HG03095 (cell line): ENCODE data around the gene PMEPA1.

Source experiments
- ATAC-seq: cut with Tn5 transposase; IDR thresholded peaks from one replicate; pipeline ENCODE4 v1.9.1; 2021; ENCODE audit warnings: moderate library complexity; ENCODE audit not compliant: unreplicated experiment

The PMEPA1 gene

GRCh38 chr20:57712341-57712740 is 2.5 kb upstream of the PMEPA1 start:
- no peak for ATAC-seq

GRCh38 chr20:57711826-57712225 is 2.0 kb upstream of the PMEPA1 start:
- no peak for ATAC-seq

DNA sequence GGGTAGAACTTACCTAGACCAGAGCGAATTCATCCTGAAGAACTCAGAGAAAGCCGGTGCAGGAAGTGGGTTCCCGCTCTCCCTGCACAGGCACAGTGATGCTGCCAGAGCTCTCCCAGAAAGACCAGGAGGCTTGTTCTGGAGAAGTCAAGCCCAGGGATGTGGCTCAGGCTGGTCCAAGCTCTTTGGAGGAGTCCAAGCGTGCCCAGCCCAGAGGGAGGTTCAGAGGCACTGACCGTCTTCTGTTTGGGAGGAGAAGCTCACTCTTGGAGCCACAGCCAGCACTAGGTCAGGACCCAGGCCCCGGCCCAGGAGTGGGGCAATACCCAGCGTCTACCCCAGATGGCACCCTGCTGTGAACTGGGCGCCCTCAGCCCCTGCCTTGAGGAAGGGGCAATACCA is 1.5 kb upstream of the PMEPA1 start:
- ATAC-seq, result no peak

DNA sequence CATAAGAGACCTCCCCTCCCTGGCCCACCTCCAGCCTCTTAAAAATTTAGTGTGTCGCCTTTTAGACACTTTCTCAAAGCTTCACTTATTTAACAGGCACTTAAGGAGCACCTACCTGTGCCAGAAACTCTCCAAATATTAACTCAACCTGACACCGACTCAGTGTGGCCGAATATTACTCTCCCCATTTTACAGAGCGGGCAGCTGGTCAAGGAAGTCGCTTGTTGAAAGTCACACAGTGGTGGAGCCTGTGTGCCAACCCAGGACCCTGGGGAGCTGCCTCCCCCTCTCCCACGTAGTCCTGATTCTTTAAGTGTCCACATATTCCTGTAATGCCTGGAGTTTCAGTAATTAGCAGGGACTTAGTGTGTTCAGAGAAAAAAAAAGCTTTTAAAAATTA is 1.0 kb upstream of the PMEPA1 start:
- no peak for ATAC-seq

DNA sequence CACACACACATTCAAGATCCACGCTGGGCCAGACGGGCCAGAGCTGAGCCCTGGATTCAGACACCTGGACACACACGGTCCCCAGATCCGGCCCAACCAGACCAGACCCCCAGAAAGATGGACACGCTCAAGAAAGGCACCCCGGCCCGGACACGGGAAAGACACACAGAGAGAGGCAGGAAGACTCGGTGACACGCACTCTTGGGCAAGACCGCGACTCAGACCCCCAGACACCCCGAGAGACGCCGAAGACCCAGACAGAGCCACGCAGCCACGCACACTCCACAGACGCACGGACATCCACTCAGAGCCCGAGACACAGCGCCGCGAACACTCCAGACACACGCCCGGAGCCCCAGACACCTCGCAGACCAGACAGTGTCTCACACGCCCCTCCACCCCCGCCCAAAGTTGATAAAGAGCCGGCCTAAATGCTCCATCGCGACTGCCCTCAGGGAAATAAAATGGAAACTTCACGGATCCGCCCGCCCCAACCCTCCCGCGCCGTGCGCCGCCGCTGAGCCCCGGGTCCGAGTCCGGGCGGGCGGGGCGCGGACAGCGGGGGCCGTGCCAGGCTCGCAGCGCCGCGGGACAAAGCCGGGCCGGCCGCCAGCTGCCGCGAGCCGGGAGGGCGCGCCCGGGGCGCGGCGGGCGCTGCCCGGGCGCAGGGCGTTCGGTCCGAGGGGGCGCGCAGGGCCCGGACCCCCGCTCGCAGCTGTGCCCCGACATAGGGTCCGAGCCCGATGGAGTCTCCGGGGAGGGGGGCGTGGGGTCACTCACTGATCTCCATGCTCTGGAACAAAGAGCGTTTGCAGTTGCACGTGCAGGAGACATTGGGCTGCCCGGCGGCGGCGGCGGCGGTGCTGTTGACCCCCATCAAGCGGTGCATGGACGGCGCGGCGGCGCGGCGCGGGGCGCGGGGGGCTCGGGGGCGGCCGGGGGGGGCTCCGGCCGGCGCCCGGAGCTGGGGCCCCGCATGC is 831 bp downstream of the PMEPA1 start:
- ATAC-seq, result peak; percentile 1

- ATAC-seq, result no peak
These were observed 1.7 kb downstream of the PMEPA1 start for GRCh38 chr20:57707849-57708693.

DNA sequence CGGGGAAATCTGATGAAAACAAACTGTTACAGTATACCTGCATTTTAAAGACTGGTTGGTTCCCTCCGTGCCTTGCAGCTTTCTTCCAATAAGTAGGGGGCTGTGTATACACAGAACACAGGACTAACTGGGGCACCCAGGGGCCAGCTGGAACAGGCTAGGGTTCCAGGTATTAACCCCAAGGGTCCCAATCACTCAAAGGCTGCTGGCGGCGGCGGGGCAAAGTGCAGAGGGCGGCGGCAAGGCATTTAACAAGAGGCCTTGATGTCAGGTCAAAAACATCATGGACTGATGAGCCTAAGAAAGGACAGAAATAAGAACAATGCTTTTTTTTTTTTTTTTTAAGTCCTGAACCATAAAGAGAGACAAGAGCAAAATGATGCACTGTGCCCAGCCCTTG is 2.5 kb downstream of the PMEPA1 start:
- ATAC-seq, result no peak

- ATAC-seq, result no peak
These were observed 4.5 kb downstream of the PMEPA1 start for GRCh38 chr20:57705127-57705899.

- ATAC-seq, result no peak
These were observed 5.6 kb downstream of the PMEPA1 start for GRCh38 chr20:57704245-57704644.

DNA sequence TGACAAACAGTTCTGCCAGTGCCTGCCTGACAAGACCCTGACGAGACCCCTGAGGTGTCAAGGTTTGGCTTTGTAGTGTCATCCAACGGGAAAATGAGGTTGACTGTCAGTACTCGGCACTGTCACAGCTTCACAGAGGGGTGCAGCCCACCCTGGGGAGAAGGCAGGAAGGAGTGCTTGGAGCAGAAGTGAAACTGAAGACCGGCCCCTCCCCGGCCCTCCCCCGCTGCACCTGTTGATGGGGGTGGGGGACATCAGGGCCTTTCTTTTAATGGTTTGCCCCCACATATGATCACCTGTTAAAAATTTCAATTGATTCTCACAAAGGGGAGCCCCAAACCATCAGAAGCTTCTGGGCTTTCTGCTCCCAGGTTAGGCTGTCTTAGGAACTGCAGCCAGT is 6.8 kb downstream of the PMEPA1 start:
- no peak for ATAC-seq

DNA sequence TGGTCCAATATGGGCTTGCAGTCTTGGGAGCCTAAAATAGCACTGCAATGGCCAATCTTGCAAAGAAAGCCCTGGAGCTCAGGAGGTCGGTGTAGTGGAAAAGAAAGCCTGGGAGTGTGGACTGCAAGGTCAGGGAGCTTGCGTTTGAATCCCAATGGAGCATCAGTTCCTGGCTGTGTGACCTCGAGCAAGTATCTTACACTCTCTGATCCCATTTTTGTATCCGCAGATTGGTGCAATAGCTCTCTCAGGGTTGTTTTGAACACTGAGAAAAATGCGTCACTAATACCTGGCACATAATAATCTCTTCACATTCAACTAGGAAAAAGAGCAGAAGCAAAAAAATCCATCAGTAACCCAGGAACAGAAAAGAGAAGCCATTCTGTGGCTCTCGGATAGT is 7.3 kb downstream of the PMEPA1 start:
- no peak for ATAC-seq

- no peak for ATAC-seq
These were observed 7.7 kb downstream of the PMEPA1 start for GRCh38 chr20:57702091-57702490.

GRCh38 chr20:57701651-57702050 is 8.2 kb downstream of the PMEPA1 start:
- no peak for ATAC-seq

DNA sequence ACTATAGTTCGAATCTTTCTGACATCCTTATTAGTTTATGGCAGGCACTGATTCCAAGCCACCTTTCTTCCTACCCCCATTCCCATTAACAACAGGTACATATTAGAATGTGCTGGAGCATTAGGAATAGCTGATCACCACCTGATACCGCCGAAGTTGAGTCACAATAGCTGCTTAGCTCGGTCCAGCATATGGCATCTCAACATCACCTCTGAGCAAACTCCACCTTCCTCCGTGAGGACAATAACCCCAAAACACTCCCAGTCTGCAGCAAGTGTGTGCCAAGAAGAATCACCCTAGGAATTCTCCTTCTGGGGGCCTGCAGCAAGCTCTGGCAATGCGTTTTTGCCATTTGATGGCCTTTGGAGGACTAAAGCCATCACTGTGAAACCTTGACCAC is 8.7 kb downstream of the PMEPA1 start:
- ATAC-seq, result no peak

GRCh38 chr20:57699395-57699794 is 10.4 kb downstream of the PMEPA1 start:
- ATAC-seq, result no peak

DNA sequence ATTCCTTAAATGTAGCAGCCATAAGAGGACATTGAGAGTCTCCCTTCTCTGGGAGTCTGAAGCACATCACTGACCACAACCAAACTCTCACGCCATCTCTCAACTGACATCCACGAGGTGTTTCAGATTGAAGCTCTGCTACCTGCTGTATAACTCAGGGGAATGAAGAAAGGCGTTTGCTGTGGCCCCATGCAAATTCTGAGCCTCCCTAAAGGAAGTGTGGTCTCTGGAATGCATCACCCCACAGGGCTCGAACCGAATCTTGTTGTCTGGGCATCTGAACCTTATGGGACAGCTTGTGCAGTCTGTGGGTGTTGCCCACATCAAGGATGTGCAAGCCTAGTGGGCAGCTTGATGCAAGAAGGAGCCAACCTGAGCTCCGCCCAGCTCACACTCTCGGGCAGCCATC is 10.9 kb downstream of the PMEPA1 start:
- no peak for ATAC-seq

- ATAC-seq, result no peak
These were observed 11.5 kb downstream of the PMEPA1 start for GRCh38 chr20:57698116-57698866.

- ATAC-seq, result no peak
These were observed 12.3 kb downstream of the PMEPA1 start for GRCh38 chr20:57697543-57697942.

DNA sequence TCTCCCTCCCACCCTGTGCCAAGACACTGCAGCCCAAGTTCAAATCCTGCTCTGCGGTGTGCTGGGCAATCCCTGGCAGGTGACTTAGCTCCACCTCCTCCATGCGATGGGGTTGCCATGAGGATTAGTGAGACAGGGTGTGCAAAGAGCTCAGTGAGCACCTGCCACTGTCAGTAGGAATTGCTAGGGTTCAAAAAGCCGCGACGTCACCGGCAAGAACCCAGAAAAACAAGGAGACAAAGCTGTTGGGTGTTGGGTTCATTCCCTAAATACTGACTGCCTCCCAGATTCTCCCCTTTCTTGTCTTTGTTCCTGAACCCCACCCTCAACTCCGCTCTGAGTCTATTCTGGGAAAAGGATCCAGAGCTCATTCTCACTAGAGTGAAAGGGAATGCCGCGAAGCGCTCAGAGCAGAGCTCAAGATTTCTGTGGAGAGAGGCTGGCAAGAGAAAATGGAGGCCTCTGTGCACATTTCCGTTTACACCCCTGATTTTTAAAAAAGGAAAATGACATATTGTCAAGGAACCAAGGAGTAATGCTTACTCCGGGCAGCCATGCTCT is 13.3 kb downstream of the PMEPA1 start:
- ATAC-seq, result no peak

DNA sequence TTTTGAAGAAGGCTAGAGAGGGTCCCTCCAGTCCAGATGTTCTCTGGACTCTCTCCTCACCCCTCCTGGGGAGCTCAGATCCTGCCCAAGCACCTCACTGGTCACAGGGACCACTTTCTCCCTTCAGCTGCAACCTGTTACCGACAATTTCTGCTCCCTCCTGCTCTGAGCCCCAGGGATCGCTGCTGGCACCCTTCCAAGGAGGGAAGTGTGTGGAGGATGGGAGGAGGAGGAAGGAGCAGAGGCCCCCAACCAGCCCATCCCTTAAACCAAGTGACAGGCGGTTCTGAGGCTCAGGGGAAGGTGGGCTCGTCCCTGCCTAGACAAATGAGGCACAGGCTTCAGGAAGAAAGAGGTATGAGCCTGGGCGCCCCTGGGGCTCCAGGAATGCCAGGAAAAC is 13.9 kb downstream of the PMEPA1 start:
- no peak for ATAC-seq
